Ecto neural progenitor cell (in vitro differentiated cells): ENCODE measurements around the gene DDB1.
A peak's percentile ranks its signal among the peaks of the same experiment; 100 is the strongest.

Experiments used
- DNase-seq: peaks from one replicate; pipeline ENCODE4 v3.0.0-alpha.2; 2018; ENCODE audit warnings: low spot score

DDB1 gene

GRCh38 chr11:61332797-61333549 lies at the start of gene DDB1, which contains the start of gene TKFC:
Gene DDB1, minus strand, starts transcription at chr11:61333105. Its CDS starts 137 bp downstream, at chr11:61332968.
Gene TKFC, plus strand, starts transcription at chr11:61333228. Its CDS starts 1,501 bp downstream, at chr11:61334729.
- DNase-seq, result peak; percentile 98

DNA sequence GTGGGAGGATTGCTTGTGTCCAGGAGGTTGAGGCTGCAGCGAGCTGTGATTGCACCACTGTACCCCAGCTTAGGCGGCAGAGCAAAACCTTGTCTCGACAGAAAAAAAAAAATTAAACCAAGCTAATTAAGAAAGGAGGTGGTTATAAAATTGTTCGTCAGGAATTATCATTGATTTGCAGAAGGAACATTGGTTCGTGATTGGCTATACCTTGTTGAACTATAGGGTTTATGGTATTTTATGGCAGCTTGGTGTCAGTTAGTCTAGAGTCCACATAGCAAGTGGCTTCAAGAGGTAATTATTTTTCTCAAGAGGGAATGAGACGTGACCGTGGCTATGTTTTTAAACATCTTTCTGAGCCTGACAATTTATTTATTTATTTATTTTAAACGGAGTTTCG lies 48.0 kb upstream of the DDB1 start:
- no peak for DNase-seq

GRCh38 chr11:61378713-61379313 lies 45.9 kb upstream of the DDB1 start:
- no peak for DNase-seq

DNA sequence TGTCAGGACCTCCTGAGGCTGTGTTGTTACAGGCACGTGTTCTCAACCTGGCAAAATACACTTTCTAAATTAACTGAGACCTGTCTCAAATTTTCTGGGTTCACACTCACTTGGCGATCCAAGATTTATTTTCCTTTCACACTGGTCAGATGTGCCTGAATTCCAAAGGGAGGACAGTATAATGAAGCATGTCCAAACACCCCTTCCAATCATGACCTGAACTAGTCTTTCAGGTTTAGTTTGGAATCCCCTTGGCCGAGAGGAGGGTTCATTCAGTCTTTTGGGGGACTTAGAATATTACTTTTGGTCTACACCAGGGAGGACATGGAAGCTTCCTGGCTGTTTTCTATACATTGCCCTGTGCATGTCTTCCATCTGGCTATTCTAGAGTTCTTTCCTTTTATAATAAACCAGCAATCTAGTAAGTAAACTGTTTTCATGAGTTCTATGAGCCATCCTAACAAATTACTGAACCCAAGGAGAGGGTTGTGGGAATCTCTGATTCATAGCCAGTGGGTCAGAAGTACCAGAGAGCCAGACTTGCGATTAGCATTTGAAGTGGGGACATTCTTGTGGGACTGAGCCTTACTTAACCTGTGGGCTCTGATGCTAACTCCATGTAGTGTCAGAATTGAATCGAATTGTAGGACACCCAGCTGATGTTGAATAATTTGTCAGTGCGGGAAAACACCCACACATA lies 44.7 kb upstream of the DDB1 start:
- DNase-seq, result no peak

DNA sequence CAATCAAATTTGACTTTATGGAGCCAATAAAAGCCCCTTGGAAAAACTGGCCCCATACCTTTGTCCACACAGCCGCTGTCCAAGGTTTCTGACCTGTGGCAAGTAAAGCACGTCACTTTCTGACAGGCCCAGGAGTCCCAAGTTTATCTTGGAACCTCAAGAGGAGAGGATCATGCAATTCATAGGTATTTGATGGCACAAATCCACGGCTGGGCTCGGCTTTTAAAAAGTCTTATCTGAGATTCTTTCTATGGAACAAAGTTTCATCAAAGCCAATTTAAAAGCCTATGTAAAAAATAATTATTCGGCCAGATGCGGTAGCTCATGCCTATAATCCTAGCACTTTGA lies 42.8 kb upstream of the DDB1 start:
- no peak for DNase-seq

- DNase-seq, result no peak
Measured at GRCh38 chr11:61372659-61373420, 39.9 kb upstream of the DDB1 start.

GRCh38 chr11:61370349-61371005 lies 37.6 kb upstream of the DDB1 start:
- no peak for DNase-seq

DNA sequence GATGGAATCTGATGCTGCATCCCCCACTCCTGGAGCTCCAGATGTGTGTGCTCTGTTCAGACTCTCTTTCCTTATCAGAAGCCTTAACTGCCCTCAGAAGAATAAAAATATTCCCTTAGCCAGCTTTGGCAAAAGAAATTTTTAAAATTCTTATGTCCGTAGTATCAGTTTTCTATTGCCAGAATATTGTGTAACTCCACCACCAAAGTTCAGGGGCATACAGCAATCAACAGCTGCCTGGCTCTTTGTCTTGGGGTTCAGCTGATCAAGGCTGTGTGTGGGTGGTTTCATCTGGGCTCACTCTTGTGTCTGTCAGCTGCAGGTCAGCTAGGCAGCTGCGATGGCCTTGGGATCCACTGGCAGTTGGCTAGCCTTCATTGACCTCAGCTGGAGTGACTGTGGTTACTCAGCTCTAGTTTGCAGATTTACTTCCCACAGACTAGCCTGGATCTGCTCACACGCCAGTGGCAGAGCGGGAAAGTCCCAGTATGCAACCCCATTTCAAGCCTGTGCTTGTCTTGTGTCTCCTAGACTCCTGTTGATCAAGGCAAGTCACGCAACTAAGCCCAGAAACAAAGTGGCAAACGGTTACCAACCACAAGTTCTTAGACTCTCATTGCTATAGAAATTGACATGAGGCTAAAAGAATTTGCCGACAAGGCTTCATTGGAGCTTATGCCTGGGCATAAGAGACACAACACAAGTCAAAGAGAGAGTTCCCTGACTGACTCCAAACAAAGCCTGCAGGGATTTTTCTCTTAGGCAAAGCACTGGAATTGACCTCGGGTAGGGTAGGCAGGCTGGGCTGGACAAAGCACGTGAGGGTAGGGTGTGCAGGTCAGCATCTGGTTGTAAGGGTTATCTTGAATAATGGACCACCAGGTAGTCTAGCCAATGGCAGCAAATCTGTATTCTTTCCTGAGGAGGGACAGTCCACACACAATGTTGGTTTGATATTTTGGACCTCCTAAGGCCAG lies 36.8 kb upstream of the DDB1 start:
- DNase-seq, result no peak

- DNase-seq, result no peak
Measured at GRCh38 chr11:61368646-61369045, 35.7 kb upstream of the DDB1 start.

DNA sequence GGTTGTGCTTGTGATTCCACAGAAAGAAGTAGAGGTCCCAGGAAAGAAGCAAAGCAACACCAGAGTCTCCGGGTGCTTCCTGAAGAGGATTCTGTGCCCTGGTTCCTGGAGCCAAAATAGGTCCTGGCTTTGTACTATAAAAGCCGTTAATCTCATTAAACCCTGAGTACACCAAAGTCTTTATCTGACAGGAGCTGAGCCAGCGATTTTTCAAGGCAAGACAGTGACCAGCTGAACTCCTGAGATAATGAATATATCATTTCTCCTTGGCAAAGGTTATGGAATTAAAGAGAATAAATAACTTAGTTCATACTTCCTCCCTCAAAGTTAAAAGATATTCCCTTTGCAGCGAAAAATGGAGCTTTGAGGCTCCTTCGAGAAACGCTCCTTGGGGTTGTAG lies 34.5 kb upstream of the DDB1 start:
- no peak for DNase-seq

DNA sequence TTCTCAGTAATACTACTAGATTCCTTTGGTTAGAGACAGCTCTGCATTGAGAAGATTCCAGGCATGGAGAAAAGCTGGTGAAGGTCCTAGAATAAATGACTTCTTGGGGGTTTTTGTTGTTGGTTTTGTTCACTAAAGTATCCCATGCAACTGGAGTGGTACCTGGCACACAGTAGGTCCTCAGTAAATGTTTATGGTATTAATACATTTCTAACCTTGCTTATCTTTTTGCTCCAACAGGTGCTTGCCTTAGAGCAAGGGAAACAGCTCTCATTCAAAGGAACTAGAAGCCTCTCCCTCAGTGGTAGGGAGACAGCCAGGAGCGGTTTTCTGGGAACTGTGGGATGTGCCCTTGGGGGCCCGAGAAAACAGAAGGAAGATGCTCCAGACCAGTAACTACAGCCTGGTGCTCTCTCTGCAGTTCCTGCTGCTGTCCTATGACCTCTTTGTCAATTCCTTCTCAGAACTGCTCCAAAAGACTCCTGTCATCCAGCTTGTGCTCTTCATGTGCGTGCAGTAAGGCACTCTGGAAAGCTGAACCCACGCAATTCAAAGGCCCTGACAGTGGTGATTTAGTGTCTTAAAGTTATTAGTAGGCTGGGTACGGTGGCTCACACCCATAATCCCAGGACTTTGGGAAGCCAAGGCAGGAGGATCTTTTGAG lies 31.2 kb upstream of the DDB1 start:
- DNase-seq, result no peak

- no peak for DNase-seq
Measured at GRCh38 chr11:61362542-61362875, 29.6 kb upstream of the DDB1 start.

DNA sequence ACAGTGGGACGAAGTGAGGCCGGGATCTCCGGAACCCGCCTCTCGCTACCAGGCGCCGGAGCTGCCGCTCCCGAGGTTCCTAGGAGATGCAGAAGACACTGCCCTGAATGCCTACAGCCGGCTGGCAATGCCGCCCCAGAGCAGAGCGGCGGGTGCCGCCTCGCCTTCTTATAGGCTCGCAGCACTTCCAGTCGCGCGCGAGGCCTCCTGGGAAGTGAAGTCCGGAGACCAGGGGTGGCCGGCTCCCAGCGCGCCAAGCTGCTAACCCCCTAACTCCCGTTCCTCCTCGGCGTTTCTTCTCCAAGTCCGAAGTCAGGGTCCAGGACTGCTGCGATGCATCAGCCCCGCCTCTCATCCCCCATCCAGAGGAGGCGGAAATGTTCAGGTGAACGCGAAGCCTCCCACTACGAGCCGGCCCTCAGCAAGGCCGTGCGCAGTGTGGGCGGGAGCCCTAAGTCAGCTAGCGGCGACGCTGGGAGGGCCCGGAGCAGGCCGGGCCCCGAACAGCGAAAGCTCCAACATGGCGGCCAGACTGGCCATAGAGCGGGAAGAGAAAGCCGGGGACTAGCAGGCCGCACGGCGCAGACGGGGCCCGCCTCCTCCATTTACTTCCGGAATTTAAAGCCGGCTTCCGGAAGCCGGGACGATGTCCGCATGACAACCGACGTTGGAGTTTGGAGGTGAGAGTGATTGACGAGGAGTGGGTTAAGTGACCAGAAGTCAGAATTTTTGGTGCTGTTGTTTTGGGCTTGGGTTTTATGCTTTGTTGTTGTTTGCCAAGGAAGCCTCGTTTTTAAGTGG lies 29.0 kb upstream of the DDB1 start, which contains the start of the genes CYB561A3 and TMEM138:
CYB561A3 (minus strand) TSS at position 142 of the 801 bp plus-strand sequence. CDS start 5,169 bp downstream, outside the sequence.
TMEM138 (plus strand) TSS at position 634 of the 801 bp plus-strand sequence. CDS start 2,017 bp downstream, outside the sequence.
- peak; percentile 93 for DNase-seq

DNA sequence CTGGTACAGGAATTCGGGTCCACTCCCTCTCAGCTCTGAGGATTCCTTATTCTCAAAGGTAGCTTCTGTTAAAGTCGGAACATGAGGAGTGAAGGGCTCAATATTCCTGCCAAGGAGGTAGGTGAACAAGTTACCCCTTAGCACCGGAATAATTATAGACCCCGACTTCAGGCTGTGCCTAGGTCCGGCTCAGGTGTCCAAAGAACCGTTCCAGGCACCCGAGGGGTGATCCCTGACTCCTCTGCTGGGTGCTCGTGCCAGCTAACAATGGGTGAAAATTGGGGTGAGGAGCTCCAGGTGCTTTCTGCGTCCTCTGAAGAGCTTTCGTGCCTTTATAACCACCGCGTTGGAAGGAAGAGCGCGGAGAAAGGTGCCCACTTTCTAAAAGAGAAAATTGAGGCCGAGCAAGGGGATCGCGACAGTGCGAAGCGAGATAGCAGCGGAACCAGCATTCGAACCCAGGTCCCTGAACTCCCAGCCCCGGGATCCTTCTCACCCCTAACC lies 28.4 kb upstream of the DDB1 start:
- no peak for DNase-seq

DNA sequence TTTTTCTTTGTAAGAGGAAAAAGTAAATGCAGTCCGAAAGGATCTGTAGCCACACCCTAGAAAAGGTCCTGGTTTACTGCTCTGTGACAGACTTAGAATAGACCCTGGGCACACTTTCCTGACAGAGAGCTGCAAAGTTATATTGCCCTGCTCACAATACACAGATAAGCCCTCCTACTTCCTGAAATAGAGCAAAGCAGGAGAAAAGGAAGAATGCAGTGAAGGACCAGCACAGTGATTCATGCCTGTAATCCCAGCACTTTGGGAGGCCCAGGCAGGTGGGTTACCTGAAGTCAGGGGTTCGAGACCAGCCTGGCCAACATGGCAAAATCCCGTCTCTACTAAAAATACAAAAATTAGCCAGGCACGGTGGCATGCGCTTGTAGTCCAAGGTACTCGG lies 26.6 kb upstream of the DDB1 start:
- no peak for DNase-seq

DNA sequence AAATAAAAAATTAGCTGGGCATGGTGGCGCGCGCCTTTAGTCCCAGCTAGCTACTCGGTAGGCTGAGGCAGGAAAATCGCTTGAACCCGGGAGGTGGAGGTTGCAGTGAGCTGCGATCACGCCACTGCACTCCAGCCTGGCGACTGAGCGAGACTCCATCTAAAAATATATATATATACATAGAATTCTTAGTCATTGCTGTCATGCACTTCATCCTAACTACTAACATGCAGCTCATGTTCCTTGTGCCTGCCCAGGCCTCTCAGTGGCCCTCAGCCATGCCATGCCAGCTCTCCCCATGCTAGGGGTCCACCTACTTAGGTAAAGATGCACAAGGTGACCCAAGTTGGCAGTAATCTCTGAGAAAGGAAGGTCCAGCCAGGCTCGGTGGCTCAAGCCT lies 25.7 kb upstream of the DDB1 start:
- DNase-seq, result no peak

DNA sequence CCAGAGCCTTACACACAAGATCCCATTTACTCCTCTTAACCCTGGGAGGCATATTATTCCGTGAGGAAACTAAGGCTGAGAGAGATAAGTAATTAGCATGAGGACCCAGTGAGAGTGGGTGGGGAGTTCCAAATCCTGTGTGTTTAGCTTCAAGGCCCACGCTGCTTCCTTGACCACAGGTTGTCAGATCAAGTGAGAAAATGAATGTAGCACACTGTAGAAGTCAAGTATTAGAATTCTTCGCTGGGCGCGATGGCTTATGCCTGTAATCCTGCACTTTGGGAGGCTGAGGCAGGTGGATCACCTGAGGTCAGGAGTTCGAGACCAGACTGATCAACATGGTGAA lies 25.0 kb upstream of the DDB1 start:
- DNase-seq, result no peak

DNA sequence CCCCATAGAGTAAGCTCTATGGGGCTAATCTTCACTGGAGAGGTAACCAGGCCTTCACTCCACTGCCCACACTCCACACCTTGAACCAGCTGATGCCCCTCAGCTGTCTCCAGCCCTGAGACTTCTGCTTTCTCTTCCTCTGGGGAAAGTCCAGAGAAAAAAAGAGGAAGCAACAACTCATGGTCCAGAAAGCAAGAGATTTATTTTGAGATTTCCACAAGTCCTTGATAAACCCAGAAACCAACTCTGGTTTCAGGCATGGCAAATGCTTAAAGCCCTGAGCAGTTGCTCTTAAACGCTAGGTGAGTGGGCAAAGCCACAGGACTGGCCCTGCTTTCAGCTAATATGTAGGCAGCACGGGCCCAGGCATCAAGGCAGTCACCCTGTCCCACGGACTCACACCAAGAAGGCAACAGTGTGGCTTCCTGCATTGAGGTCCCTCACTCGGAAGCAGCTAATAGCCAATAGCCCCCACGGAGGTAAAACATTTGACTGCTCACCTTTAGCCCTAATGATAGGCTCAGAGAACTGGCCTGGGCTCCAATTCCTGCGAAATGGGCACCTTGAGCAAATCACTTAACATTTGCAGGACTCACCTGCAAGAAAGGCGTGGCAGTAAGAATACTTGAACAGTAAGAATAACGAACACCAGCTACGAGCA lies 24.5 kb upstream of the DDB1 start:
- no peak for DNase-seq

- no peak for DNase-seq
Measured at GRCh38 chr11:61356706-61357105, 23.8 kb upstream of the DDB1 start.
